Right lobe of liver (tissue), 6 donors: ENCODE data around the gene HOXC13. TPM values are rescaled to one million over a fixed set of nuclear protein-coding genes. Genes with fewer than 3 reads are reported as not detected.

Experiments
- ATAC-seq, 4 donors: fragments of 200-7000 bp; cut with Tn5 transposase; one replicate each; pipeline ENCODE4 v1.9.1; 2020; ENCODE audit warnings: mild to moderate bottlenecking in 4 of 4, moderate library complexity in 4 of 4
- DNase-seq, 3 donors: peaks; one replicate each; pipeline ENCODE4 v3.0.0-alpha.2; 2020
- H3K27ac ChIP-seq, 3 donors: fragments of 200-600 bp; one replicate each; pipeline ENCODE4 v1.8.0; 2022
- H3K27me3 ChIP-seq, 2 donors: fragments of 200-600 bp; one replicate each; pipeline ENCODE4 v1.8.0; 2022
- H3K36me3 ChIP-seq, 4 donors: fragments of 200-600 bp; sonication (generic) in 1 of 4; one replicate each; pipeline versions ENCODE4 v1.5.1 to v1.8.0; 2017 to 2022; ENCODE audit warnings: control low read depth in 1 of 4
- H3K4me1 ChIP-seq, 4 donors: fragments of 200-600 bp; sonication (generic) in 1 of 4; one replicate each; pipeline versions ENCODE4 v1.5.1 to v1.8.0; 2017 to 2022; ENCODE audit warnings: control low read depth in 1 of 4
- H3K4me3 ChIP-seq, 3 donors: fragments of 200-600 bp; one replicate each; pipeline ENCODE4 v1.8.0; 2022
- H3K9me3 ChIP-seq, 4 donors: fragments of 200-600 bp; sonication (generic) in 1 of 4; one replicate each; pipeline versions ENCODE4 v1.5.1 to v1.8.0; 2017 to 2022; ENCODE audit warnings: control low read depth in 1 of 4
- POLR2A ChIP-seq: fragments of 450-650 bp; IDR thresholded peaks from one replicate; pipeline ENCODE4 v1.6.1; 2017; ENCODE audit warnings: antibody characterized with exemption, mild to moderate bottlenecking
- WGBS: methylation state at CpG from one replicate; pipeline ENCODE4 v1.1.6; 2018; ENCODE audit warnings: low coverage, low lambda C conversion rate; ENCODE audit not compliant: insufficient coverage; ENCODE audit errors: missing lambda C conversion rate; 5-methylcytosine and 5-hydroxymethylcytosine counted together
- intact Hi-C, 2 donors: fragments of 100-400 bp; cut with DNase I; formaldehyde crosslinking; loops; one replicate each; pipeline versions ENCODE4 v1.11.2 to v1.14.1; 2022
- total RNA-seq, 6 experiments: library from RNA; depleted of rRNA in 2 of 6; stranded (reverse); fragments of >200 nt in 2 of 6; fragmentation: NEBNext Ultra II Directional in 3 of 6; extraction: Animal tissue kit (Norgen Biotek cat#: 25700) in 3 of 6; gene quantifications; one replicate each; pipeline versions ENCODE4 v1.1.0 to v1.2.4, GENCODE V29; 2016 to 2023
- TF ChIP-seq, protein P1 (sequence below), 4 donors: fragments of 200-600 bp in 3 of 4; fragments of 450-650 bp in 1 of 4; IDR thresholded peaks; one replicate each; pipeline versions ENCODE4 v1.5.1 to v1.8.0; 2016 to 2022; ENCODE audit warnings: antibody characterized with exemption in 4 of 4, mild to moderate bottlenecking in 2 of 4
- donor health status: DM: no; HTN: yes; CAD: no.
- donor health status: DM: no; HTN: no; CAD: no.
- donor health status: DM: no; HTN: no; CAD: no.
- donor health status: DM: no; HTN: yes; CAD: no.
- donor health status: DM: no; HTN: yes; CAD: no.

The HOXC13 gene
- total RNA-seq, 6 experiments from 2014 or later: not detected

DNA sequence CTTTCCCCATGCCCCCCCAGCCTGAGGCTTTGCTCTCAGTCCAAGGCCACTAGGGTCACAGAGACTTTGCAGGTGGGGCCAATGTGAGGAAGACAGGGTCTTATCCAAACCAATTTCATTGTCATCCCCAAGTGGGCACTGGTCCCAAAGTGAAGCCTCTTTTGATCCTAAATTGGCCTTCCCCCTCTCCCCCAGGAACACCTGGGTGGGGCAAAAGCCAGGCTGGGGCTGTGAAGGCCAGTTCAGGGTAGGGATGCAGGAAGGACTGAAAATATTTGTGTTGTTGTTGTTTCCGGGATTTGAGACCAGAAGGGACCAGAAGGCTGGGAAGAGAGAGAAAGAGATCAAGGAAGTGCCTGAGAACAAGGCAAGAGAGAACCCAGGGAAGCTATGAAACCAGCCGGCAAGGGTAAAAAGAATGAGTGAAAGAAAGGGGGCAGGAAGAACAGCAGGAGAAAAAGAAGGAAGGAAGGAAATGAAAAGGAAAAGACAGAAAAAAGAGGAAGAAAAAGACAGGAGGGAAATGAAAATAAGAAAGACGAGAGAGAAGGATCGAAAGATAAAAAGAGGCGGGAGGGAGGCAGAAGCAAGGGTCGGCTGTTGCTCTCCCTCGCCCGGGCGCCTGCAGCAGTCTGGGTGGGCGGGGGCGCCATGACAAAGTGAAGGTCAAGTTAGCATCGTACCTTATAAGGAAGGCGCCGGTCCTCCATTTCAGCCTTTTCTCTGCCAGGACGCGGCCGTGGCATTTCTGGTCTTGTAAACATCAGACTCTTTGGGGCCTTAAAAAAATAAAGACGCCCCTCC is 26.9 kb downstream of the HOXC13 start:
- ATAC-seq: no peak
- intact Hi-C loops: no loop called here
- Histone ChIP-seq H3K9me3 (no peaks in the 10 kb centered on the region), H3K4me3 (no peak overlapping the region), H3K36me3 (no peaks in the 10 kb centered on the region), H3K27ac (no peak overlapping the region), H3K27me3 (peaks cover 20 to 65% of the 10 kb centered on the region in 2 donors), H3K4me1 (no peaks in the 10 kb centered on the region)
- DNase-seq: no peak
- 3% methylated on average over 11 of the region's 18 CpGs for WGBS
- TF ChIP-seq, protein P1, sequence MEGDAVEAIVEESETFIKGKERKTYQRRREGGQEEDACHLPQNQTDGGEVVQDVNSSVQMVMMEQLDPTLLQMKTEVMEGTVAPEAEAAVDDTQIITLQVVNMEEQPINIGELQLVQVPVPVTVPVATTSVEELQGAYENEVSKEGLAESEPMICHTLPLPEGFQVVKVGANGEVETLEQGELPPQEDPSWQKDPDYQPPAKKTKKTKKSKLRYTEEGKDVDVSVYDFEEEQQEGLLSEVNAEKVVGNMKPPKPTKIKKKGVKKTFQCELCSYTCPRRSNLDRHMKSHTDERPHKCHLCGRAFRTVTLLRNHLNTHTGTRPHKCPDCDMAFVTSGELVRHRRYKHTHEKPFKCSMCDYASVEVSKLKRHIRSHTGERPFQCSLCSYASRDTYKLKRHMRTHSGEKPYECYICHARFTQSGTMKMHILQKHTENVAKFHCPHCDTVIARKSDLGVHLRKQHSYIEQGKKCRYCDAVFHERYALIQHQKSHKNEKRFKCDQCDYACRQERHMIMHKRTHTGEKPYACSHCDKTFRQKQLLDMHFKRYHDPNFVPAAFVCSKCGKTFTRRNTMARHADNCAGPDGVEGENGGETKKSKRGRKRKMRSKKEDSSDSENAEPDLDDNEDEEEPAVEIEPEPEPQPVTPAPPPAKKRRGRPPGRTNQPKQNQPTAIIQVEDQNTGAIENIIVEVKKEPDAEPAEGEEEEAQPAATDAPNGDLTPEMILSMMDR (IDR thresholded peaks at IDR 0.05): no peak
- no peak for TF ChIP-seq POLR2A

GRCh38 chr12:53966085-53966384 is 27.4 kb downstream of the HOXC13 start:
- 4% methylated on average over 15 of the region's 15 CpGs for WGBS
- intact Hi-C loops: no loop called here
- TF ChIP-seq, protein P1 (IDR thresholded peaks at IDR 0.05): no peak
- TF ChIP-seq POLR2A: no peak

GRCh38 chr12:53966385-53967133 is 27.9 kb downstream of the HOXC13 start:
- DNase-seq (no peak), ATAC-seq (no peak)
- no peaks in the 10 kb centered on the region for H3K9me3 ChIP-seq
- no peaks in the 10 kb centered on the region for H3K4me1 ChIP-seq
- H3K36me3 ChIP-seq: no peaks in the 10 kb centered on the region
- WGBS: 5% methylated on average over 33 of the region's 36 CpGs
- TF ChIP-seq, protein P1 (IDR thresholded peaks at IDR 0.05): no peak
- no peak for TF ChIP-seq POLR2A
- no peak overlapping the region for H3K27ac ChIP-seq
- H3K4me3 ChIP-seq: no peak overlapping the region
- peaks cover 11 to 58% of the 10 kb centered on the region in 2 donors for H3K27me3 ChIP-seq
- intact Hi-C loops: no loop called here

More at GRCh38 chr12:53966085-53966384, 27.4 kb downstream of the HOXC13 start:
- Histone ChIP-seq H3K27ac (no peak overlapping the region), H3K9me3 (no peaks in the 10 kb centered on the region), H3K27me3 (peaks cover 14 to 64% of the 10 kb centered on the region in 2 donors), H3K4me3 (no peak overlapping the region), H3K4me1 (no peaks in the 10 kb centered on the region), H3K36me3 (no peaks in the 10 kb centered on the region)
- DNase-seq (no peak), ATAC-seq (no peak)

- ATAC-seq (no peak), DNase-seq (no peak)
- peaks cover 5 to 49% of the 10 kb centered on the region in 2 donors for H3K27me3 ChIP-seq
- intact Hi-C loops: no loop called here
- H3K36me3 ChIP-seq: no peaks in the 10 kb centered on the region
- no peak overlapping the region for H3K27ac ChIP-seq
- H3K4me3 ChIP-seq: no peak overlapping the region
- TF ChIP-seq, protein P1 (IDR thresholded peaks at IDR 0.05): no peak
- no peak for TF ChIP-seq POLR2A
- no peaks in the 10 kb centered on the region for H3K4me1 ChIP-seq
- WGBS: 11% methylated on average over 5 of the region's 5 CpGs
- no peaks in the 10 kb centered on the region for H3K9me3 ChIP-seq
Observed at GRCh38 chr12:53967421-53967925, 28.8 kb downstream of the HOXC13 start.
